Effector memory CD8-positive, alpha-beta T cell (primary cell): ENCODE measurements around the gene CLIC3.
A peak's percentile ranks its signal among the peaks of the same experiment; 100 is the strongest.

ENCODE experiments used
- ATAC-seq: fragments of 150-1000 bp; cut with Tn5 transposase; replicated peaks from 2 replicates; pipeline ENCODE4 v1.10.0; 2021; ENCODE audit warnings: mild to moderate bottlenecking, moderate library complexity
- DNase-seq, 3 experiments: peaks; one replicate each; pipeline ENCODE4 v3.0.0; 2021
- H3K27ac Mint-ChIP-seq, 2 donors: one replicate each; pipeline ENCODE4 v1.8.0; 2022; ENCODE audit warnings: mild to moderate bottlenecking in 2 of 2, mixed read lengths in 2 of 2, moderate library complexity in 2 of 2
- H3K27me3 Mint-ChIP-seq, 2 donors: one replicate each; pipeline ENCODE4 v1.8.0; 2022; ENCODE audit warnings: mixed read lengths in 2 of 2
- H3K36me3 Mint-ChIP-seq: one replicate; pipeline ENCODE4 v1.8.0; 2022; ENCODE audit warnings: mild to moderate bottlenecking, moderate library complexity, mixed read lengths; ENCODE audit not compliant: insufficient read depth
- H3K4me1 Mint-ChIP-seq, 2 donors: one replicate each; pipeline ENCODE4 v1.8.0; 2022; ENCODE audit warnings: low read depth in 2 of 2, mixed read lengths in 2 of 2
- H3K4me3 Mint-ChIP-seq, 2 donors: one replicate each; pipeline ENCODE4 v1.8.0; 2022; ENCODE audit warnings: mild to moderate bottlenecking in 2 of 2, mixed read lengths in 2 of 2, moderate library complexity in 2 of 2
- H3K9me3 Mint-ChIP-seq, 2 donors: one replicate each; pipeline ENCODE4 v1.8.0; 2022; ENCODE audit warnings: mixed read lengths in 2 of 2

Gene CLIC3

GRCh38 chr9:136995362-136995761, 1.0 kb downstream of the CLIC3 start:
- Mint-ChIP-seq H3K4me1 (peaks cover 53 to 54% of the 10 kb centered on the region in 2 donors), H3K4me3 (peak overlapping the region in 1 of 2 donors; percentile 4), H3K36me3 (peaks cover 51% of the 10 kb centered on the region), H3K27ac (no peak overlapping the region), H3K9me3 (no peaks in the 10 kb centered on the region), H3K27me3 (no peaks in the 10 kb centered on the region)
- DNase-seq (no peak), ATAC-seq (no peak)

GRCh38 chr9:136994888-136995230, 1.5 kb downstream of the CLIC3 start:
- DNase-seq (no peak), ATAC-seq (no peak)
- peaks cover 48 to 49% of the 10 kb centered on the region in 2 donors for H3K4me1 Mint-ChIP-seq
- no peaks in the 10 kb centered on the region for H3K9me3 Mint-ChIP-seq
- H3K27ac Mint-ChIP-seq = peak overlapping the region; percentile 95 to 96
- no peak overlapping the region for H3K4me3 Mint-ChIP-seq
- H3K27me3 Mint-ChIP-seq = no peaks in the 10 kb centered on the region
- peaks cover 47% of the 10 kb centered on the region for H3K36me3 Mint-ChIP-seq

GRCh38 chr9:136994180-136994887, 2.0 kb downstream of the CLIC3 start:
- H3K36me3 Mint-ChIP-seq = peaks cover 47% of the 10 kb centered on the region
- ATAC-seq (no peak), DNase-seq (no peak)
- no peaks in the 10 kb centered on the region for H3K9me3 Mint-ChIP-seq
- H3K27me3 Mint-ChIP-seq = no peaks in the 10 kb centered on the region
- peak overlapping the region; percentile 95 to 96 for H3K27ac Mint-ChIP-seq
- H3K4me1 Mint-ChIP-seq = peaks cover 48 to 49% of the 10 kb centered on the region in 2 donors
- H3K4me3 Mint-ChIP-seq = peak overlapping the region; percentile 84 to 86

GRCh38 chr9:136992819-136993369, 3.5 kb downstream of the CLIC3 start:
- H3K27me3 Mint-ChIP-seq = no peaks in the 10 kb centered on the region
- H3K36me3 Mint-ChIP-seq = peaks cover 42% of the 10 kb centered on the region
- H3K4me3 Mint-ChIP-seq = peak overlapping the region; percentile 84 to 86
- no peaks in the 10 kb centered on the region for H3K9me3 Mint-ChIP-seq
- ATAC-seq (no peak), DNase-seq (no peak)
- H3K4me1 Mint-ChIP-seq = peaks cover 37% of the 10 kb centered on the region in 2 donors
- peak overlapping the region; percentile 95 to 96 for H3K27ac Mint-ChIP-seq

GRCh38 chr9:136991993-136992818, 4.2 kb downstream of the CLIC3 start, which contains the start of gene PAXX:
Gene PAXX (plus strand): TSS chr9:136992422. CDS start chr9:136992444, 22 bp downstream.
- Mint-ChIP-seq H3K27ac (peak within 1 kb of the TSS; percentile 95 to 96), H3K4me1 (peaks cover 31% of the 10 kb centered on the region in 2 donors), H3K9me3 (no peaks in the 10 kb centered on the region), H3K36me3 (peaks cover 39% of the 10 kb centered on the region), H3K4me3 (peak within 1 kb of the TSS; percentile 84 to 86), H3K27me3 (peaks cover 0 to 5% of the 10 kb centered on the region in 2 donors)
- ATAC-seq (peak; percentile 76), DNase-seq (peak; percentile 92 to 93 (median 92))

- Mint-ChIP-seq H3K4me3 (peak overlapping the region; percentile 84 to 86), H3K4me1 (peaks cover 20 to 25% of the 10 kb centered on the region in 2 donors), H3K27ac (peak overlapping the region in 1 of 2 donors; percentile 95), H3K9me3 (no peaks in the 10 kb centered on the region), H3K27me3 (peaks cover 0 to 6% of the 10 kb centered on the region in 2 donors), H3K36me3 (peaks cover 23% of the 10 kb centered on the region)
- ATAC-seq (no peak), DNase-seq (no peak)
Observed at GRCh38 chr9:136990242-136990911, 6.0 kb downstream of the CLIC3 start.

GRCh38 chr9:136988872-136989271, 7.5 kb downstream of the CLIC3 start:
- no peak overlapping the region for H3K27ac Mint-ChIP-seq
- peaks cover 21 to 25% of the 10 kb centered on the region in 2 donors for H3K4me1 Mint-ChIP-seq
- H3K36me3 Mint-ChIP-seq = peaks cover 15% of the 10 kb centered on the region
- H3K27me3 Mint-ChIP-seq = peaks cover 4 to 14% of the 10 kb centered on the region in 2 donors
- DNase-seq = no peak
- no peak overlapping the region for H3K4me3 Mint-ChIP-seq
- H3K9me3 Mint-ChIP-seq = no peaks in the 10 kb centered on the region
- ATAC-seq = no peak

GRCh38 chr9:136985853-136986252, 10.5 kb downstream of the CLIC3 start:
- peaks cover 7 to 20% of the 10 kb centered on the region in 2 donors for H3K27me3 Mint-ChIP-seq
- no peak for ATAC-seq

GRCh38 chr9:136985027-136985602, 11.3 kb downstream of the CLIC3 start:
- peak; percentile 44 for ATAC-seq

More at GRCh38 chr9:136985853-136986252, 10.5 kb downstream of the CLIC3 start:
- no peaks in the 10 kb centered on the region for H3K9me3 Mint-ChIP-seq
- no peaks in the 10 kb centered on the region for H3K36me3 Mint-ChIP-seq
- no peak overlapping the region for H3K4me3 Mint-ChIP-seq
- H3K27ac Mint-ChIP-seq = no peak overlapping the region
- no peak for DNase-seq
- peaks cover 9% of the 10 kb centered on the region in 2 donors for H3K4me1 Mint-ChIP-seq

GRCh38 chr9:136984464-136985026, 11.8 kb downstream of the CLIC3 start:
- Mint-ChIP-seq H3K4me1 (peaks cover 6 to 8% of the 10 kb centered on the region in 2 donors), H3K36me3 (no peaks in the 10 kb centered on the region), H3K27ac (no peak overlapping the region), H3K4me3 (no peak overlapping the region), H3K27me3 (peaks cover 7 to 20% of the 10 kb centered on the region in 2 donors), H3K9me3 (no peaks in the 10 kb centered on the region)
- ATAC-seq = peak; percentile 9
- DNase-seq = no peak

More at GRCh38 chr9:136985027-136985602, 11.3 kb downstream of the CLIC3 start:
- Mint-ChIP-seq H3K36me3 (no peaks in the 10 kb centered on the region), H3K4me1 (peaks cover 6 to 7% of the 10 kb centered on the region in 2 donors), H3K27ac (no peak overlapping the region), H3K27me3 (peaks cover 7 to 20% of the 10 kb centered on the region in 2 donors), H3K4me3 (no peak overlapping the region), H3K9me3 (no peaks in the 10 kb centered on the region)
- no peak for DNase-seq

- H3K4me3 Mint-ChIP-seq = no peak overlapping the region
- DNase-seq = no peak
- H3K36me3 Mint-ChIP-seq = no peaks in the 10 kb centered on the region
- no peaks in the 10 kb centered on the region for H3K9me3 Mint-ChIP-seq
- H3K27me3 Mint-ChIP-seq = peaks cover 7 to 20% of the 10 kb centered on the region in 2 donors
- H3K4me1 Mint-ChIP-seq = peaks cover 6 to 8% of the 10 kb centered on the region in 2 donors
- no peak overlapping the region for H3K27ac Mint-ChIP-seq
- no peak for ATAC-seq
Observed at GRCh38 chr9:136983656-136984314, 12.6 kb downstream of the CLIC3 start.

- peaks cover 6 to 8% of the 10 kb centered on the region in 2 donors for H3K4me1 Mint-ChIP-seq
- peaks cover 7 to 20% of the 10 kb centered on the region in 2 donors for H3K27me3 Mint-ChIP-seq
Observed at GRCh38 chr9:136983167-136983566, 13.2 kb downstream of the CLIC3 start.

More at GRCh38 chr9:136983167-136983566, 13.2 kb downstream of the CLIC3 start:
- no peak for DNase-seq
- no peak for ATAC-seq
- H3K27ac Mint-ChIP-seq = no peak overlapping the region
- H3K9me3 Mint-ChIP-seq = no peaks in the 10 kb centered on the region
- H3K4me3 Mint-ChIP-seq = no peak overlapping the region
- H3K36me3 Mint-ChIP-seq = no peaks in the 10 kb centered on the region
